OCI-LY7 (cell line): Measurements from ENCODE around the gene KCNE4. TPM values are rescaled to one million over a fixed set of nuclear protein-coding genes. Genes with fewer than 3 reads are reported as not detected.

Source experiments
- BruUV-seq: library from RNA; stranded (reverse); fragments of 400-500 nt; replicated peaks from 2 replicates; lab custom pipeline; 2021; lab: Mats Ljungman, UMichigan
- CTCF ChIA-PET: fragments of 300-600 bp; sonication (Branson Sonifier 250); formaldehyde crosslinking; loops from one replicate; lab custom pipeline; 2022; ENCODE audit warnings: antibody characterized with exemption; ENCODE audit not compliant: unreplicated experiment; lab: Charles Lee
- POLR2A ChIA-PET: fragments of 300-600 bp; sonication (Branson Sonifier 250); formaldehyde crosslinking; loops from one replicate; lab custom pipeline; 2022; ENCODE audit warnings: antibody characterized with exemption; lab: Charles Lee
- DNase-seq: peaks from one replicate; pipeline ENCODE4 v3.0.0-alpha.2; 2015; ENCODE audit warnings: low spot score
- H2AFZ ChIP-seq: fragments of 200-600 bp; sonication (generic), shearing (Covaris generic); 2 replicates; pipeline ENCODE4 v1.6.1; 2014; ENCODE audit warnings: mild to moderate bottlenecking, antibody characterized with exemption, low read length, moderate library complexity
- H3K27ac ChIP-seq: fragments of 200-600 bp; sonication (generic); 2 replicates; pipeline ENCODE4 v1.5.1; 2014; ENCODE audit warnings: mixed run types, low read depth, mild to moderate bottlenecking, moderate library complexity, low read length, inconsistent platforms; ENCODE audit not compliant: poor library complexity, severe bottlenecking
- H3K36me3 ChIP-seq: fragments of 200-600 bp; sonication (generic); 2 replicates; pipeline ENCODE4 v1.6.1; 2014; ENCODE audit warnings: mild to moderate bottlenecking, antibody characterized with exemption, low read length, moderate library complexity, mixed read lengths; ENCODE audit not compliant: insufficient read depth
- H3K4me1 ChIP-seq: fragments of 200-600 bp; sonication (generic); 2 replicates; pipeline ENCODE4 v1.5.1; 2014; ENCODE audit warnings: mild to moderate bottlenecking, low read length; ENCODE audit not compliant: insufficient read depth, poor library complexity, severe bottlenecking
- H3K4me2 ChIP-seq: fragments of 200-600 bp; sonication (generic); 2 replicates; pipeline ENCODE4 v1.6.1; 2014; ENCODE audit warnings: mild to moderate bottlenecking, low read length
- H3K4me3 ChIP-seq: fragments of 200-600 bp; sonication (generic); 2 replicates; pipeline ENCODE4 v1.5.1; 2014; ENCODE audit warnings: mild to moderate bottlenecking, low read depth, low read length; ENCODE audit not compliant: poor library complexity, severe bottlenecking
- H3K79me2 ChIP-seq: fragments of 200-600 bp; sonication (generic); 2 replicates; pipeline ENCODE4 v1.6.1; 2016; ENCODE audit warnings: low read depth, mild to moderate bottlenecking, low read length, moderate library complexity, mixed read lengths; ENCODE audit not compliant: insufficient read depth
- H3K9me2 ChIP-seq: fragments of 200-600 bp; sonication (generic); 2 replicates; pipeline ENCODE4 v1.6.1; 2016; ENCODE audit warnings: mild to moderate bottlenecking, low read length, mixed read lengths; ENCODE audit not compliant: insufficient read depth
- H3K9me3 ChIP-seq: fragments of 200-600 bp; sonication (generic); 2 replicates; pipeline ENCODE4 v1.6.1; 2014; ENCODE audit warnings: mild to moderate bottlenecking, mixed run types, low read length, mixed read lengths
- H4K20me1 ChIP-seq: fragments of 200-600 bp; sonication (generic); 2 replicates; pipeline ENCODE4 v1.6.1; 2014; ENCODE audit warnings: mild to moderate bottlenecking, antibody characterized with exemption, low read length, moderate library complexity, mixed read lengths; ENCODE audit not compliant: insufficient read depth
- EZH2phosphoT487 ChIP-seq: fragments of 200-600 bp; sonication (generic); IDR thresholded peaks from 2 replicates; pipeline ENCODE4 v1.6.1; 2018; ENCODE audit warnings: low read depth, borderline replicate concordance, mild to moderate bottlenecking, mixed run types, antibody characterized with exemption, low read length, moderate library complexity, mixed read lengths
- intact Hi-C: fragments of 100-400 bp; cut with micrococcal nuclease; formaldehyde crosslinking; loops from one replicate; pipeline ENCODE4 v1.10.0; 2022; ENCODE audit not compliant: unreplicated experiment
- total RNA-seq, 2 experiments: library from RNA; depleted of rRNA in 1 of 2; stranded (reverse); fragments of >200 nt in 1 of 2; shearing (Covaris generic) in 1 of 2; gene quantifications; 2 replicates each; pipeline ENCODE4 v1.2.3, GENCODE V29; 2014 to 2022
- TF ChIP-seq, protein P1 (sequence below): fragments of 200-600 bp; sonication (generic); conservative IDR thresholded peaks from 2 replicates; pipeline ENCODE4 v1.5.1; 2014; ENCODE audit warnings: mild to moderate bottlenecking, antibody characterized with exemption, low read length, moderate library complexity, mixed read lengths

Gene KCNE4
- total RNA-seq, 2 experiments from 2014 or later = not detected

DNA sequence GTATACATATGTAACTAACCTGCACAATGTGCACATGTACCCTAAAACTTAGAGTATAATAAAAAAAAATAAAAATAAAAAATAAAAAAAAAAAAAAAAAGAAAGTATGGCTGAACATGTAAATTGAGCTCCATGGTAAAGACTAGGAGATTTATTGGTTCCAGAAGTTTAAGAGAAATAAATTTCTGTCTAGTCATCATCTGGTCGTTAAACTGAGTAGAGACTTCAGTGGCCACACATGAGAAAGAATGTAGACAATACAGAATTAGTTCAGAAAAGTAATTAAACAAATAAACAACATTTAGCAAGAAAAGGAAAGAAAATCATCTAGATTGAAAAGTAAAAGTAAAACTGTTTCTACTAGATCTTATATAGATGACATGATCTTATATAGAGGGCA lies 12.4 kb upstream of the KCNE4 start:
- H3K4me3 ChIP-seq = no peak overlapping the region
- H4K20me1 ChIP-seq = no peaks in the 10 kb centered on the region
- POLR2A ChIA-PET = no interaction called here
- CTCF ChIA-PET = no interaction called here
- DNase-seq = no peak
- intact Hi-C loops = no loop called here
- TF ChIP-seq, protein P1, sequence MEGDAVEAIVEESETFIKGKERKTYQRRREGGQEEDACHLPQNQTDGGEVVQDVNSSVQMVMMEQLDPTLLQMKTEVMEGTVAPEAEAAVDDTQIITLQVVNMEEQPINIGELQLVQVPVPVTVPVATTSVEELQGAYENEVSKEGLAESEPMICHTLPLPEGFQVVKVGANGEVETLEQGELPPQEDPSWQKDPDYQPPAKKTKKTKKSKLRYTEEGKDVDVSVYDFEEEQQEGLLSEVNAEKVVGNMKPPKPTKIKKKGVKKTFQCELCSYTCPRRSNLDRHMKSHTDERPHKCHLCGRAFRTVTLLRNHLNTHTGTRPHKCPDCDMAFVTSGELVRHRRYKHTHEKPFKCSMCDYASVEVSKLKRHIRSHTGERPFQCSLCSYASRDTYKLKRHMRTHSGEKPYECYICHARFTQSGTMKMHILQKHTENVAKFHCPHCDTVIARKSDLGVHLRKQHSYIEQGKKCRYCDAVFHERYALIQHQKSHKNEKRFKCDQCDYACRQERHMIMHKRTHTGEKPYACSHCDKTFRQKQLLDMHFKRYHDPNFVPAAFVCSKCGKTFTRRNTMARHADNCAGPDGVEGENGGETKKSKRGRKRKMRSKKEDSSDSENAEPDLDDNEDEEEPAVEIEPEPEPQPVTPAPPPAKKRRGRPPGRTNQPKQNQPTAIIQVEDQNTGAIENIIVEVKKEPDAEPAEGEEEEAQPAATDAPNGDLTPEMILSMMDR = no peak
- TF ChIP-seq EZH2phosphoT487 = no peak
- H3K36me3 ChIP-seq = no peaks in the 10 kb centered on the region
- no peak overlapping the region for H2AFZ ChIP-seq
- BruUV-seq = no TSS peak
- no peak overlapping the region for H3K27ac ChIP-seq
- H3K4me2 ChIP-seq = no peak overlapping the region
- peaks cover 7% of the 10 kb centered on the region for H3K4me1 ChIP-seq
- H3K9me3 ChIP-seq = no peaks in the 10 kb centered on the region
- no peaks in the 10 kb centered on the region for H3K9me2 ChIP-seq
- no peaks in the 10 kb centered on the region for H3K79me2 ChIP-seq

DNA sequence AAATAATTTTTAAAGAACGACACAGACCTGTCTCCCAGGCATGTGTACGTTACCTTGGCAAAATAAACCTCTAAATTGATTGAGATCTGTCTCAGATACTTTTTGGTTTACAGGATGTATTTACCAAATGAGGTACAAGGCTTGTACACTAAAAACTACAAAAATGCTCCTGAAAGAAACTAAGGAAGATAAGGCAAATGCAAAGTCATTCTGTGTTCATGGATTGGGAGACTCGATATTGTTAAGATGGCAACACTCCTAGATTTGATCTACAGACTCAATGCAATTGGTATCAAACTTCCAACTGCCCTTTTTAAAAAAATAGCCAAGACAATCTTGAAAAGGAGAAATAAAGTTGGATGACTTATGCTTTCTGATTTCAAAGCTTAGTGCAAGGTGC lies 11.5 kb upstream of the KCNE4 start:
- ChIA-PET POLR2A (no interaction called here), CTCF (no interaction called here)
- Histone ChIP-seq H3K9me3 (no peaks in the 10 kb centered on the region), H4K20me1 (no peaks in the 10 kb centered on the region), H3K4me3 (no peak overlapping the region), H3K27ac (no peak overlapping the region), H3K79me2 (no peaks in the 10 kb centered on the region), H3K4me2 (no peak overlapping the region), H3K9me2 (no peaks in the 10 kb centered on the region), H3K4me1 (peaks cover 7% of the 10 kb centered on the region), H2AFZ (no peak overlapping the region), H3K36me3 (no peaks in the 10 kb centered on the region)
- intact Hi-C loops = no loop called here
- BruUV-seq = no TSS peak
- TF ChIP-seq, protein P1 = no peak
- TF ChIP-seq EZH2phosphoT487 = no peak
- DNase-seq = no peak

DNA sequence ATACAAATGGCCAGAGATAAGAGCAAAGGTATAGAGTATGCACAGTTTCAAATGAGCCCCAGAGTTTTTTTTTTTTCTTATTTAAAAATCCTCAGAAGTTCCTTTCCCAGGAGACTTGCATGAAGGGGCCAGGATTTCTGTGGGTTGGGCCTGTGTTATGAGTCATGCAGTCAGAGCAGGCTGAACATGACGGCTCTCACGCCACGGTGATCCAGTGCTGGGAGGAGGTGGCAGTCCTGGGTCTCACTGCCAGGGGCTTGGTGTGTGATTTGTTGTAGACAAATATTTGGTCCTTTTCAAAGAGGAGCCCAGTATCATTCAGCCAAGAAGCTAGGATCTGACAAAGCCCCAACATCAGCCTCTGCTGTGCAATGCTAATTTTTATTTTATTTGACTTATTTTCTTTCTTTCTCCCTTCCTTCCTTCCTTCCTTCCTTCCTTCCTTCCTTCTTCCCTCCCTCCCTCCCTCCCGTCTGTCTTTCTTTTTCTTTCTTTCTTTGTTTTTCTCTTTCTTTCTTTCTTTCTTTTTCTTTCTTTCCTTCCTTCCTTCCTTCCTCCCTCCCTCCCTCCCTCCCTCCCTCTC lies 10.4 kb upstream of the KCNE4 start:
- no peak overlapping the region for H3K27ac ChIP-seq
- intact Hi-C loops = no loop called here
- no peaks in the 10 kb centered on the region for H4K20me1 ChIP-seq
- ChIA-PET POLR2A (no interaction called here), CTCF (no interaction called here)
- H3K79me2 ChIP-seq = no peaks in the 10 kb centered on the region
- no peaks in the 10 kb centered on the region for H3K36me3 ChIP-seq
- BruUV-seq = no TSS peak
- no peak overlapping the region for H3K4me3 ChIP-seq
- peaks cover 7% of the 10 kb centered on the region for H3K4me1 ChIP-seq
- H2AFZ ChIP-seq = no peak overlapping the region
- H3K9me3 ChIP-seq = no peaks in the 10 kb centered on the region
- H3K4me2 ChIP-seq = no peak overlapping the region
- H3K9me2 ChIP-seq = no peaks in the 10 kb centered on the region
- TF ChIP-seq, protein P1 = no peak
- no peak for TF ChIP-seq EZH2phosphoT487
- DNase-seq = no peak
